Hepatocyte (in vitro differentiated cells): Measurements from ENCODE around the gene USP28.

Experiments used
- CTCF ChIP-seq: fragments of 200-600 bp; sonication (generic); IDR thresholded peaks from 2 replicates; pipeline ENCODE4 v1.5.1; 2016; ENCODE audit warnings: antibody characterized with exemption, mild to moderate bottlenecking; ENCODE audit not compliant: poor library complexity
- EZH2 ChIP-seq: fragments of 200-600 bp; sonication (generic); IDR thresholded peaks from 2 replicates; pipeline ENCODE4 v1.6.1; 2016; ENCODE audit warnings: antibody characterized with exemption, mild to moderate bottlenecking, borderline replicate concordance
- EZH2phosphoT487 ChIP-seq: fragments of 200-600 bp; sonication (generic); IDR thresholded peaks from one replicate; pipeline ENCODE4 v1.6.1; 2018; ENCODE audit warnings: antibody characterized with exemption, mild to moderate bottlenecking, low read depth, moderate library complexity; ENCODE audit not compliant: unreplicated experiment, severe bottlenecking

- TF ChIP-seq CTCF (no peak), EZH2 (no peak), EZH2phosphoT487 (no peak)
Observed at GRCh38 chr11:113828191-113828590, 47.2 kb downstream of the USP28 start.
